Measurements from ENCODE around the gene YPEL5.
A peak's percentile ranks its signal among the peaks of the same experiment; 100 is the strongest.

Gene YPEL5

GRCh38 chr2:30208453-30208852 is 61.6 kb downstream of the YPEL5 start:
- FAIRE-seq: peak; percentile 67

- FAIRE-seq: no peak
Observed at GRCh38 chr2:30209227-30209626, 62.4 kb downstream of the YPEL5 start.

All from G401.6 (cell line).